PFSK-1 (cell line): ENCODE data around the gene BAK1.

ENCODE experiments used
- FOXP2 ChIP-seq: optimal IDR thresholded peaks from 2 replicates; pipeline ENCODE3; 2011; ENCODE audit warnings: borderline replicate concordance, control low read depth, inconsistent platforms; ENCODE audit not compliant: insufficient read depth; ENCODE audit errors: extremely low read length, extremely low read depth
- POLR2AphosphoS5 ChIP-seq: IDR thresholded peaks from 2 replicates; pipeline ENCODE4 v1.6.1; 2012; ENCODE audit warnings: low read depth, mild to moderate bottlenecking, control low read depth, low read length, moderate library complexity
- SIN3A ChIP-seq: IDR thresholded peaks from 2 replicates; pipeline ENCODE4 v1.6.1; 2012; ENCODE audit warnings: mild to moderate bottlenecking, low read length, moderate library complexity, borderline replicate concordance; ENCODE audit not compliant: insufficient read depth
- TAF1 ChIP-seq: IDR thresholded peaks from 2 replicates; pipeline ENCODE4 v1.6.1; 2012; ENCODE audit warnings: low read length, control low read depth, borderline replicate concordance; ENCODE audit not compliant: insufficient read depth
- TF ChIP-seq, protein P1 (sequence below), 2 experiments: IDR thresholded peaks; 2 replicates each; pipeline versions ENCODE4 v1.6.1 to v1.8.0; 2011 to 2012; ENCODE audit warnings: low read depth in 2 of 2, low read length in 2 of 2, control low read depth in 1 of 2, inconsistent platforms in 1 of 2, mild to moderate bottlenecking in 1 of 2, moderate library complexity in 1 of 2; ENCODE audit not compliant: insufficient read depth in 1 of 2

The BAK1 gene

GRCh38 chr6:33607784-33608161 lies 27.7 kb upstream of the BAK1 start:
- TF ChIP-seq TAF1 (no peak), FOXP2 (no peak), SIN3A (no peak), POLR2AphosphoS5 (no peak)
- TF ChIP-seq, protein P1, sequence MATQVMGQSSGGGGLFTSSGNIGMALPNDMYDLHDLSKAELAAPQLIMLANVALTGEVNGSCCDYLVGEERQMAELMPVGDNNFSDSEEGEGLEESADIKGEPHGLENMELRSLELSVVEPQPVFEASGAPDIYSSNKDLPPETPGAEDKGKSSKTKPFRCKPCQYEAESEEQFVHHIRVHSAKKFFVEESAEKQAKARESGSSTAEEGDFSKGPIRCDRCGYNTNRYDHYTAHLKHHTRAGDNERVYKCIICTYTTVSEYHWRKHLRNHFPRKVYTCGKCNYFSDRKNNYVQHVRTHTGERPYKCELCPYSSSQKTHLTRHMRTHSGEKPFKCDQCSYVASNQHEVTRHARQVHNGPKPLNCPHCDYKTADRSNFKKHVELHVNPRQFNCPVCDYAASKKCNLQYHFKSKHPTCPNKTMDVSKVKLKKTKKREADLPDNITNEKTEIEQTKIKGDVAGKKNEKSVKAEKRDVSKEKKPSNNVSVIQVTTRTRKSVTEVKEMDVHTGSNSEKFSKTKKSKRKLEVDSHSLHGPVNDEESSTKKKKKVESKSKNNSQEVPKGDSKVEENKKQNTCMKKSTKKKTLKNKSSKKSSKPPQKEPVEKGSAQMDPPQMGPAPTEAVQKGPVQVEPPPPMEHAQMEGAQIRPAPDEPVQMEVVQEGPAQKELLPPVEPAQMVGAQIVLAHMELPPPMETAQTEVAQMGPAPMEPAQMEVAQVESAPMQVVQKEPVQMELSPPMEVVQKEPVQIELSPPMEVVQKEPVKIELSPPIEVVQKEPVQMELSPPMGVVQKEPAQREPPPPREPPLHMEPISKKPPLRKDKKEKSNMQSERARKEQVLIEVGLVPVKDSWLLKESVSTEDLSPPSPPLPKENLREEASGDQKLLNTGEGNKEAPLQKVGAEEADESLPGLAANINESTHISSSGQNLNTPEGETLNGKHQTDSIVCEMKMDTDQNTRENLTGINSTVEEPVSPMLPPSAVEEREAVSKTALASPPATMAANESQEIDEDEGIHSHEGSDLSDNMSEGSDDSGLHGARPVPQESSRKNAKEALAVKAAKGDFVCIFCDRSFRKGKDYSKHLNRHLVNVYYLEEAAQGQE (IDR thresholded peaks at IDR 0.05; ENCODE audit: insufficient read depth in 1 of 2, low read depth in 2 of 2, low read length in 2 of 2), result no peak

- no peak for TF ChIP-seq POLR2AphosphoS5
- TF ChIP-seq FOXP2, result no peak
- TF ChIP-seq SIN3A, result no peak
- no peak for TF ChIP-seq TAF1
- TF ChIP-seq, protein P1 (IDR thresholded peaks at IDR 0.05; ENCODE audit: insufficient read depth in 1 of 2, low read depth in 2 of 2, low read length in 2 of 2), result no peak
Measured at GRCh38 chr6:33607126-33607783, 27.2 kb upstream of the BAK1 start.

GRCh38 chr6:33606642-33607041 lies 26.6 kb upstream of the BAK1 start:
- TF ChIP-seq, protein P1 (IDR thresholded peaks at IDR 0.05; ENCODE audit: insufficient read depth in 1 of 2, low read depth in 2 of 2, low read length in 2 of 2), result no peak
- TF ChIP-seq TAF1 (no peak), POLR2AphosphoS5 (no peak), SIN3A (no peak), FOXP2 (no peak)

DNA sequence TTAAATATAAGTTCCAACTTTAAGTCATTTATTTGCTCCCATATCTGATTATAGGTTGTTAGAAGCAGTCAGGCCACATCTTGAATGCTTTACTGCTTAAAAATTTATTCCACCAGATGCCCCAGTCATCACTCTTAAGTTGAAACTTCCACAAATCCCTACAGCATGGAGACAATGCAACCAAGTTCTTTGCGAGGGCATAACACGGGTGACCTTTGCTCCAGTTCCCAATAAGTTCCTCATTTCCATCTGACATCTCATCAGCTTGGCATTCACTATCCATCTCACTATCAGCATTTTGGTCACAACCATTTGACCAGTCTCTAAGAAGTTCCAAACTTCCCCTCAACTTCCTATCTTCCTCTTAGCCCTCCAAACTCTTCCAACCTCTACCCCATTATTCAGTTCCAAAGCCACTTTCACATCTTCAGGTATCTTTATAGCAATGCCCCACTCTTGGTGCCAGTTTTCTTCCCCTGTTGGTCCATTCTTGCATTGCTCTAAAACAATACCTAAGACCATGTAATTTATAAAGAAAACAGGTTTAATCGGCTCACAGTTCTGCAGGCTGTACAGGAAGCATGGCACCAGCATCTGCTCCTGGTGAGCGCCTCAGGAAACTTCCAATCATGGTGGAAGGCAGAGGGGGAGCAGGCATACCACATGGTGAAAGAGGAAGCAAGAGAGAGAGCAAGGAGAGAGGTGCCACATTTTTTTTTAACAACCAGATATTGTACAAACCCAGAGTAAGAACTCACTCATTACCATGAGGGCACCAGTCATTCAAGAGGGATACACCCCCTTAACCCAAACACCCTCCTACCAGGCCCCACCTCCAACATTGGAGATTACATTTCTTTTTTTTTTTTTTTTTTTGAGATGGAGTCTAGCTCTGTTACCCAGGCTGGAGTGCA lies 25.1 kb upstream of the BAK1 start:
- no peak for TF ChIP-seq FOXP2

- TF ChIP-seq POLR2AphosphoS5 (no peak), TAF1 (no peak), FOXP2 (no peak)
Measured at GRCh38 chr6:33602180-33602579, 22.1 kb upstream of the BAK1 start.

GRCh38 chr6:33600761-33601160 lies 20.7 kb upstream of the BAK1 start:
- TF ChIP-seq POLR2AphosphoS5 (no peak), SIN3A (no peak), TAF1 (no peak), FOXP2 (no peak)
- TF ChIP-seq, protein P1 (IDR thresholded peaks at IDR 0.05; ENCODE audit: insufficient read depth in 1 of 2, low read depth in 2 of 2, low read length in 2 of 2), result no peak
